Fibroblast of gingiva (primary cell): ENCODE measurements around the gene ADAP1.
"Not testable (repeated sequence)": the region's sequence is repeated elsewhere in the genome, so short reads cannot be mapped to it uniquely, and the experiment has no call there.

Experiments used
- DNase-seq: peaks from one replicate; pipeline ENCODE4 v3.0.0-alpha.2; 2011; ENCODE audit warnings: low read depth

The ADAP1 gene

DNA sequence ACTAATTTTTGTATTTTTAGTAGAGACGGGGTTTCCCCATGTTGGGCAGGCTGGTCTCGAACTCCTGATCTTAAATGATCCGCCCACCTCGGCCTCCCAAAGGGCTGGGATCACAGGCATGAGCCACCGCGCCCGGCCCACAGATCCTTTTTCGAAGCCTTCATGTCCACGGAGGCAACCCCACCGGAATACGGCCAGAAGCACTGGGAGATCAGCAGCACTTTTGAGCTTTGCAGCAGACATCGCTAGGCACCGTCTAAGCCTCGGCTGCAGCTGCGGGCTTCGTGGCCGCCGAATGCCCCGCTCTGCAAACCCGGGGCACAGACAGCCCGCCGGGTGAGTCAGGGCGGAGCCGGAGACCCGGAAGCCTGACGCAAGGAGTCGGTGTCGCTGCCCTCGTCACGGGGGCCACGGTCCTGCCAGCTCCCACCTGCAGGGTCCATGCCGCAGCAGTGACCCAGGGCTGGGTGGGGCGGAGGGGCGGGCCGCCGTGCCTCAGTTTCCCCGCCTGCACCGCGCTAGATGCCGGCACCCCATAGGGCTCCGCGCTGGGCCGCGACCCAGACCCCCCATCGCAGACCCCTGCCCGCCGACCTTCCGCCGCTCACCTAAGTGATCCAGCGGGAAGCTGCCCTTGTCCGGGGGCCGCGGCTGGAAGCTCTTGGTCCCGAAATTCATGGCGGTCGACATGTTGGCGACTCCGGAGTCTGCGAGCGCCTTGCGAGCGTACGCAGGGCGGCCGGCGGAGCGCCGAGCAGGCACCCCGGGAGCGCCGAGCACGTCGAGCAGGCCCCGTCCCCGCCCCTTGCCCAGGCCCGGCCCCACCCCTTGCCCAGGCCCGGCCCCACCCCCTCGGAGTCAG, 20.6 kb upstream of the ADAP1 start, which contains the start of gene COX19:
Gene COX19, minus strand, starts transcription at position 730 of the 862 bp plus-strand sequence. Its CDS starts 40 bp downstream, at position 690.
- peak; percentile 92 for DNase-seq

DNA sequence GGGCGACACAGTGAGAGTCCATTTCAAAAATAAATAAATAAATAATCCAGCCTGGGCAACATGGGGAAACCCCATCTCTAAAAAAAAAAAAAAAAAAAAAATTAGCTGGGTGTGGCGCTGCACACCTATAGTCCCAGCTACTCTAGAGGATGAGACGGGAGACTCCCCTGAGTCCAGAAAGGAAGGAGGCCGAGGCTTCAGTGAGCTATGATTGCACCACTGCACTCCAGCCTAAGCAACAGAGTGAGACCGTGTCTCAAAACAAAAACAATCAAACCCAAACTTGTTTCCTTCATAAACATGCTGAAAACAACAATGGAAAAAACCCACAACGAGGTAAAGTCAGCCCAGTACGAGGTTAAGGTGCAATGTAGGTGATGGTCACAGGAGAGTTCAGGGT, 19.7 kb upstream of the ADAP1 start:
- peak; percentile 36 for DNase-seq

DNA sequence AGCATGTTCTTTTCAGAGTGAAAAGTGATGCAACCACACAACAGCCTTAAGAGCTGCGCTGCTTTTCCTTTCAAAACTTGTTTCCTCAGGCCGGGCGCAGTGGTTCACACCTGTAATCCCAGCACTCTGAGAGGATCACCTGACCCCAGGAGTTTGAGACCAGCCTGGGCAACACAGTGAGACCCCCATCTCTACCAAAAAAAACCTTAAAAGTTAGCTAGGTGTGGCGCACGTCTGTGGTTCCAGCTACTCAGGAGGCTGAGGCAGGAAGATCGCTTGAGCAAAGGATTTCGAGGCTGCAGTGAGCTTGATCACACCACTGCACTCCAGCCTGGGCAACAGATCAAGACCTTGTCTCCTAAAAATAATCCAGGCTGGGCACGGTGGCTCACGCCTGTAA, 18.8 kb upstream of the ADAP1 start:
- no peak for DNase-seq

DNA sequence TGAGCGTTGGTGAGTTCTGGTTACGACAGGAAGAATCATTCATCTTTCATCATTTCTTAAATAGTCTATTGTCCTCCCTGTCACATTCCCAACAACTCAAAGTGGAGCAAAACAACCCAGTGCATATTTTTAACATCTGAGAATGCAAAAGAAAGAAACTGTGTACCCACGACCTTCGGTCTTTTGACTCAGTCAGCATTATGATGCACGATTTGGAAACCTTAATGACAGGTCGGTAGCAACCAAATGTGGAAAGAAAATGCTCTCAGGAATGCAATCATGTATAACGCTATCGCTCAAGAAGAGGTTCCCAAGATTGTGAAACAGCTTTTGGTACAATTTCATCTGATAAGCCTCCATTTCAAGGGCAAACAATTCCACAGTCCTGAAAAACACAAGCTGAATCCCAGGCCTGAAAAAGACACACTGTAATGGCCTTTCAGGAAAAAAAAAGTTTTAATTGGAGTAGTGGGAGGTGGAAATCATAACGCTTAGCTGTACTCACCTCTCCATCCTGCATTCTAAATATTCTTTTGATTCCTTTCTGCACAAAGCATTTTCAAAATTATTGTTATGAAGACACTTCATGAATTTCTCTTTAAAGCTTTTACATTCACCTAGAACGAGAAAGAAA, 18.3 kb upstream of the ADAP1 start:
- no peak for DNase-seq

DNA sequence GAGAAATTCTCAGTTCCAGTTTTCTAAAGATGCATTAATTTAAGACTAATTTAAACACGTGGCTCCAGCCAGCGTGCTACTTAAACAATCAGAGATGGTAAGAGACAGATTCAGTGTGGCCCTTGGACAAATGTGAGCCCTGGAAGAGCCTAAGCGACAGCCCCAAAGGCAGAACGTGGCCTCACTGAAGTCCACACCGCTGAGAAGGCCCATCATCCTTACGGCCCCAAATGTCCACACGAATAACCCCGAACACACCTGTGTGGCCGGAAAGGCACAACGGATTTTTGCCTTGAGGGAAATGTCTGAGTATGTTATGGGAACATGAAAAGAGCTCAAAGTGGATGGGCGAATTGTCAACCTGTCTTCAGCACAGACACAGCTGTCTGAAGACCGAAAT, 17.6 kb upstream of the ADAP1 start:
- DNase-seq: no peak

DNA sequence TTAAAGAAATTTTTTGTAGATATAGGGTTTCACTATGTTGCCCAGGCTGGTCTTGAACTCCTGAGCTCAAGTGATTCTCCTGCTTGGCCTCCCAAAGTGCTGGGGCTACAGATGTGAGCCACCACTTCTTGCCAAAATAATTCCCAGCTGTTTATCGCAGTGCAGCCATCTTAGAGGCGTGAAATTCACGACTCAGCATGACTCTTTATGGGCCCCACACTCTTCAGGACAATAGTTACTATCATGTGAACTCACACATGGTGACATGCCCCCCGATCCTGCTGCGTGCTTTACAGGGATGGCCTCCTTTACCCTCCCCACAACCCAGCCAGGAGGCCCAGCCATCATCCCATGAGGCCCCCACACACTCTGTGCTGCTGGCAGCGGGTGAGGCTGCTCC, 16.3 kb upstream of the ADAP1 start:
- DNase-seq: no peak

DNA sequence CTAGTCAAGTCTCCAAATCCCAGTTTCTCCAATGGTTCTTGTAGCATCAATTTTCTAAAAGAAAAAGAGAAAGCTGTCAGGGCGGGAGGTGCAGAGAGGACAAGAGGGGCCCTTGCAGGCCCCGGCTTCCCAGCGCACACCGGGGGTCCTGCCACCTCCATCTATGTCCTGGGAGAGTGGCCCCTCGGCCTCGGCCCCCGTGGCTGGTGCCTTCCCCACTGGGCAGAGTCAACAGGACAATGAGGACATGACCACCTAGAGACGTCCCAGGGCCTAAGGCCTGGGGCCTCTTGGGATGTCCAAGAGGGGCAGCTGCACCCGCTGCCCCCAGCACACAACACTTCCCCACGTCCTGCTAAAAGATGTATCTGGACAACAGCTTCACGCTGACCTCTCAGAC, 14.9 kb upstream of the ADAP1 start:
- no peak for DNase-seq

DNA sequence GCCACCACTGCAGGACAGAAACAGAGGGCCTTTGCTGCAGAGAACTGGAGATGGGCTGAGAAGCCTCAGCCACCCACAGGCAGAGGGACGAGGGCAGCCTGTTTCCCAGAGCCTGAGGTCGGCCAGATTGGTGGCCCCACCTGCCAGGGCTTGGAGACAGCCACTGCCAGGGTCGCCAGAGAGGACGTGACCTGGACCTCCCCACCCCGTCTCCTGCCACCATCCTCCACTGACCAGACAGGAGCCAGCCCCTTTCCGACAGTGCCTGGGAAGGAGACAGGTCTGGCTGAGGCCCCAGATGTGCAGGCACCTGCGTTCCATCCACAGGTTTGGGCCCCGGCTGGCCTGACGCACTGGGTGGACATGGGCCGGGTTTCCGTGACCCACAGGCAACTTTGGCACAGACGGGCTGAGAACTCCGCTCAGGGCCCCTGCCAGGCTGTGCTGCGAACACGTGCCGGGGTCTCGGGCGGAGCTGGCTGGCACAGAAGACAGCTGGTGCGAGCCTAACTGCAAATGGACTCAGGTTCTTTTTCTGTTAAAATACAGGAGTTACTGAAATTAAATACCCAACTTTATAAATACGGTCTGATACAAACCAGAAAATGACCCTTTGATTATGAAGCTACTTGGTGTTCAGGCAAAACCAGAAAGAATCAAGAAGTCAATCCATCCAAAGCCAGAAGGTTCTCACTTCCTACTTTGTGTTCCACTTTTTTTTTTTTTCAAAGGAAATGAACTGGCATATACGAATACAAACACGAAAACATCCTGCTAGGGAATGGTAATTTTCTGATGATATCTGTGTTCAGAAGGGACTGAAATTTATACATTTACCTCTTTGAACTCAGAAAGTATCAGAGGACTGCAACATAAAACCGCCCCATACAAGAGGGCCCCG, 14.0 kb upstream of the ADAP1 start:
- no peak for DNase-seq

DNA sequence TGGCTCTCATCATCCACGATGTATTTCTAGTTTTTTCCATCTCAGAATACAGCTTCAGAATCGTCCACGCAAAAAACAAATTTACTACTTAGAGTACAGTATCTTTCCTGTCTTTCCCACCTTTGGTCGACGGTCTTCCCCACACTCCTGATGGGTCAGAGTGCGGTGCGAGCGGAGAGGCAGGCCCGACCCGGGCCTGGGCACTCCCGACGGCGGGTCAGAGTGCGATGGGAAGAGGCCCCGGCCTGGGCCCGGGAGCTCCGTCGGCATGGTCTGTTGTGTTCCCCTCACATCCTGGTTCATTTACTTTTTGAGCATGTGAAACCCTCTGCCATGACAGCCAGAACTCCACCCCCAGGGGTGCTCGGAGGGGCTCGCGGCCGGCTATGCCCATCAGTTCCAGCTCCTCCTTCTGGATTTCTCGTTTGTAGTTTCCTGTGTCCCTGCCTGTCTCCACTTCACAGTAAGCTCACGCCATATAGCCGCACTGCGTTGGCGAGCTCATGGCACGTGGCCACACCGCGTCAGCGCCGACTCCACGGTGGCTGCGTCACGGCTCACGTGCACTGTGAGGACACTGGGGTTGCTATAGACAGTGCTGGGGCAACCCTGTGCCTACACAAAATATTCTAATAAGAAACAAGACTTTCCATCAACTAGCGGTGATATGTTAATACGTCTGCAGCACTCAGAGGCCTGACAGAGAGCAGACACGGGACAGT, 13.0 kb upstream of the ADAP1 start:
- DNase-seq: no peak

DNA sequence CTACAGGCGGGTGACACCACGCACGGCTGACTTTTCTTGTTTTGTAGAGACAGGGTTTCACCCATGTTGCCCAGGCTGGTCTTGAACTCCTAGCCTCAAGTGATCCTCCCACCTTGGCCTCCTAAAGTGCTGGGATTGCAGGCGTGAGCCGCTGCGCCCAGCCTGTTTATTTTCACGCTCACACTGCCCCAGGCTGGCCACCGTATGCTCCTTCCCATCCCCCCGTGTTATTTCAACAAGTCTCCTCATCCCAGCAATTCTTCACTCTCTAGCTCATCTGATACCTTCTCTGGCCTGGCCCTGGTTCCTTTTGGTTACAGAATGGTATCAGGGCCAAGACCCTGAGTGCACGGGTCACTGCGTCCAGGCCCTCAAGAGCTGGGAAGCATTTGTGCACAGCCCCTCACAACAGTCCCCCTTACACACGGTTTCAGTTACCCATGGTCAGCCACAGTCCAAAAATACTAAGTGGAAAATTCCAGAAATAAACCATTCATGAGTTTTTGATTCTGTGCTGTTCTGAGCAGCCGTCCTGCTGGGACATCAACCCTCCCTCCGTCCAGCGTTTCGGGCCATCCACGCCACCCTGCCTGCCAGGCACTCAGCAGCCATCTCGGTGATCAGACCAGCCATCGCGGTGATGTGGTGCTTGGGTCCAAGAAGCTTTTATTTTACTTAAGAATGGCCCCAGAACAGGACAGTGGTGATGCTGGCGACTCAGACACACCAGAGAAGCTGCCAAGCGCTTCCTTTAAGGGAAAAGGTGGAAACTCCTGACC, 12.0 kb upstream of the ADAP1 start:
- DNase-seq: no peak

DNA sequence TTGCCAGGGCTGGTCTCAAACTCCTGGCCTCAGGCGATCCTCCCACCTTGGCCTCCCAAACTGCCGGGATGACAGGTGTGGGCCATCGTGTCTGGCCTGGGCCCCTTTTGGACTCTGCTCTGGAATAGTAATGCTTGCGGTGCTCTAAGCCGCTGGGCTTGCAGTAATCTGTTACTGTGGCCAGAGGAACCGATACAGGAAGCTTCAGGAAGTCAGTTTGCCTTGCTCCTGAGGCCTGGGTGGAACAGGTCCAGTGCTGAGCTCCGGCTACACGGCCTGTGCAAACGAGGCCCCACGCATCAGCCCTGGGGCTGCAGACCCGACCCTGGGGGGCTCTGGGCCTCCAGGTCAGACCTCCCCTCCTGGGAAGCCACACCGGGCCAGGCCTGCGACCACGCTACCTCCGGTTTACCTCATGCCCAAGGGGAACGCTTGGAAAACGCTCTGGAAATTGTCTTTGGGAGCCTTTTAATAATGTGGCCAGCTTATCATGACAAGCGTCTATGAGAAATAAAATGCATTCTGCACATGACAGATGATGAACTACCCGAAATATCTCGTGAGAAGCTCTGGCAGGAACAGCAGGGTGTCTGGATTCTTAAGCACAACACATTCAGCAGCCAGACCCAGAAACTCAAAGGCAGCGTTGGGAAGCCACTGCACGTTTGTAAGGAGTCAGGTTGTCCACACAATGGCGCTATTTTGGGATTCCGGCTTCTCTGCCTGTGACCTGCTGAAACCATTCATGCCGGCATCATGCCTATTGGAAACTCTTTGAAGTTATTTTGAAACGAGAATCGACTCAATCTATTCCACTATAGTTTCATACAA, 10.1 kb upstream of the ADAP1 start:
- peak; percentile 36 for DNase-seq

DNA sequence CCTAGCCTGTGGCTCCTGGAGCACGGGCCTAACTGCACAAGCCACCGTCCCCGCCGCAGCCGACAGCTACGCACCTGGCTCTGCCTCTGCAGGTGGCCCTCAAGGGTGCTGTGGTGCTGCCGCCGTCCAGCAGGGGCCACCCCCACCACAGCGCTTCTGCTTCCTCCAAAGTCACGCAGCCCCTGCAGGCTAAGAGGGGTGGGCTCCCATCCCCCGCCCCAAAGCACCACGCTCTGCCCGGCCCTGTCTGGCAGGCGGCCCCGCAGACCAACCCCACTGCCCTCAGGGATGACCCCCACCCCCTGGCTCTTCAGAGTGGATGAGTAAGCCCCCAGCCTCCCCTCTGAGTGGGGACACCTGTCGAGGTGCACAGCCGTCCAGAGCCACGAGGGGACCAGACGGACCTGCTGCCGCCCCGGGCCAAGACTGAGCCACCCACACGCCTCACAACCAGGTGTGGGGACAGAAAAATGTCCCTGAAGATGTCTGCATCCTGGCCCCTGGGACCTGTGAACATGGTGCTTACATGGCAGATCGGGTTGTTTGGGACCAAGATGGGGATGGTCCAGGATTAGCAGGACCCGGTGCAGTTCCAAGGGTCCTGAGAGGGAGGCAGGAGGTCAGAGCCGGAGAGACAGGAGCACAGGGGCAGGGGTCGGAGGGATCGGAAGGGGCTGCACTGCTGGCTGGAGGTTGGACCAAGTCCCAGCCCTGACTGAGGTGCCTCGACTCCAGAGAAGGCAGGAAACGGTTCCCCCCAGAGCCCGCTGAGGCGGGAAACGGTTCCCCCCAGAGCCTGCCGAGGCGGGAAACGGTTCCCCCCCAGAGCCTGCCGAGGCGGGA, 9.0 kb upstream of the ADAP1 start:
- no peak for DNase-seq

DNA sequence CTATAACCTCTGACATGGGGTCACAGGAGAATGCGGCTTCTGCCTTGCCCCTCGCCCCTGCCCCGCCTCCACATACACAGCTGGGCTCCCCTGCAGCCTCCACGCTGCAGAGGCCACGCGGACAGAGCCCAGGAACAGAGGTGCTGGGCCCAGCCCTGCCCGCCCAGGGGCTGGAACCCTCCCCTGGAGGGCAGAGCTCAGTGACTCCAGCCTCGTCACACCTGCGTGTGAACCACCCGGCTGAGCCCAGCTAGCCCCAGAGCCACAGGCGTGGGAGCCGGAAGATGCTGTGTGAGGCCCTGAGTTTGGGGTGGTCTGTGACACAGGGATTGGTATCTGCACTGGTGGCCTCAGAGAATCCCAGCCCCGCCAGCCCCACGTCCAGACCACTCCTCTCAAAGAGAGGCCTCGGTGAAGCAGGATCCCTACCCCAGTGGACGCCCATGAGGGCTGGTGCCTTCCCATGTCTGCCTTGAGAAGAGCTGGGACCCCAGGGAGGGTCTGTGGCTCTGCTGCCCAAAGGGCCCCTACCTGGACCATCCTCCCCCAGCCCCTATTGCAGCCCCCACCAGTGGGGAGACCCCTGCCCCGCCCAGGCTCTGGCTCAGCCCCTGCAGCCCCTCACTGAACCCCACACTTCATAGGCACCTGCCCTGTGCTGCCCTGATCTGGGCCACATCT, 8.1 kb upstream of the ADAP1 start:
- no peak for DNase-seq

DNA sequence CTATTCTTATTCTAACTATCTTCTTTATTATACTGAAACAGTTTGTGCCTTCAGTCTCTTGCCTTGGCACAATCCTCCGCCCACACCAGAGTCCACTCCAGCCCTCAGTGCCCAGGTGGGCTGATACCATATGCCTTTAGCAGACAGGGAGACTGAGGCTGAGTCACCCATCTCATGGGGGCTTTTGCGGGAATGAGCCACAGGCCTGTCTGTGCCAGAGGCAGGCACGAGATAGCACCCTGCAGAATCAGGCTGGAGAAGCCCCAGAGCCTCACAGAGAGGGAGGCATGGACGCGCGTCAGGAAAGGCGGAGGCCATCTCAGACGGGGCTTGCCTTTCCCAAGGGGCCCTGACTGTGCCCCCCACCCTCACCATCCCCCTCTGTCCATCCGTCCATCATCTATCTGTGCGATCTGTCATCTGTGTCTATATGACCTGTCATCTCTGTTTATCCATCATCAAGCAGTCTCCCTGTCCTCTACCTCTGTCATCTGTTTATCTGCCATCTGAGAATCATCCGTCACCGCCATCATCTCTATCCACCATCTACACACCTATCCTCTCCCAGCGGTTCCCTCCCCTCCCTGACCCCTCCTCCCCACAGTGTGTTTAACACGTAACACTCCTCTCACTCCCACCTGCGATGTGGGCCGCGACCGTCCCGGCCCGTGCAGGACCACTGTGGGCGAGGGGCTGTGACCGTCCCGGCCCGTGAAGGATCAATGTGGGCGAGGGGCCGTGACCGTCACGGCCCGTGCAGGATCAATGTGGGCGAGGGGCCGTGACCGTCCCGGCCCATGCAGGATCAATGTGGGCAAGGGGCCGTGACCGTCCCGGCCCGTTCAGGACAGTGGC, 7.3 kb upstream of the ADAP1 start:
- DNase-seq: no peak

DNA sequence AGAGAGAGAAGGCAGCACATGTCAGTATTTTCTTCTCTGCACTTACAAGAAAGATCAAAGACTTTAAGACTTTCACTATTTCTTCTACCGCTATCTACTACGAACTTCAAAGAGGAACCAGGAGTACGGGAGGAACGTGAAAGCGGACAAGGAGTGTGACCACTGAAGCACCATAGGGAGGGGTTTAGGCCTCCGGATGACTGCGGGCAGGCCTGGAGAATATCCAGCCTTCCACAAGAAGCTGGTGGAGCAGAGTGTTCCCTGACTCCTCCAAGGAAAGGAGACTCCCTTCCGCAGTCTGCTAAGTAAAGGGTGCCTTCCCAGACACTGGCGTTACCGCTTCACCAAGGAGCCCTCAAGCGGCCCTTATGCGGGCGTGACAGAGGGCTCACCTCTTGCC, 6.5 kb upstream of the ADAP1 start:
- not testable (repeated sequence) for DNase-seq

DNA sequence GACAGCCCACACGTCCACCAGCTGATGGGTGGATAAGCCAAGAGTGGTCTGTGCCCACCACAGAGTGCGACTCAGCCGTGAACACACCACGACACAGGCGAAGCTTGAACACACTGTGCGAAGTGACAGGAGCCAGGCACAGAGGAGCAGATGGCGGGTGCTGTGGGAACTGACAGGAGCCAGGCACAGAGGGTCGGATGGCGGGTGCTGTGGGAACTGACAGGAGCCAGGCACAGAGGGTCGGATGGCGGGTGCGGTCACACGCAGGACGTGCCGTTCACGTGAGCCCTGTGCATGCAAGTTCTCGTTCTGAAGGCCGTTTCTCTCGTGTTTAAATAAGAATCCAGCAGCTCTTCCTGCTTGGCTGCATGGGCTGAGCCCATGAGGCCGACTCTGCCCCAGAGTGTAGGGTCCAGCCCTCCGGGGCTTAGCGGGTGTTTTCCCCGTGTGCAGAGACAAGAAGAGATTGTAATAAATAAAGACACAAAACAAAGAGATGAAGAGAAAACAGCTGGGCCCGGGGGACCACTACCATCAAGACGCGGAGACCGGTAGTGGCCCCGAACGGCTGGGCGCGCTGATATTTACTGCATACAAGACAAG, 5.9 kb upstream of the ADAP1 start:
- no peak for DNase-seq

DNA sequence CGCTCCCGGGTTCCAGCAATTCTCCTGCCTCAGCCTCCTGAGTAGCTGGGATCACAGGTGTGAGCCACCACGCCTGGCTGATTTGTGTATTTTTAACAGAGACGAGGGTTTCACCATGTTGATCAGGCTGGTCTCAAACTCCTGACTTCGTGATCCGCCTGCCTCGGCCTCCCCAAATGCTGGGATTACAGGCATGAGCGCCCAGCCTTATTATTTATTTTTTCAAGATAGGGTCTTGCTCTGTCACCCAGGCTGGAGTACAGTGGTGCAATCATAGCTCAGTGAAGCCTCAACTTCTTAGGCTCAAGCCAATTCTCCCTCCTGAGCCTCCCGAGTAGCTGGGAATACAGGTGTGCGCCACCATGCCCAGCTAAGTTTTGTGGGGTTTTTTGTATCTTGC, 5.3 kb upstream of the ADAP1 start:
- not testable (repeated sequence) for DNase-seq
